Testis (tissue), 3 donors: ENCODE measurements around the gene EFCAB7. TPM values are rescaled to one million over a fixed set of nuclear protein-coding genes. Genes with fewer than 3 reads are reported as not detected.

ENCODE experiments used
- DNase-seq: peaks from one replicate; pipeline ENCODE4 v3.0.0-alpha.2; 2019
- H3K27ac ChIP-seq, 2 donors: fragments of 200-600 bp; sonication (generic); one replicate each; pipeline ENCODE4 v1.5.1; 2019
- H3K27me3 ChIP-seq: fragments of 200-600 bp; sonication (generic); one replicate; pipeline ENCODE4 v1.5.1; 2019
- H3K36me3 ChIP-seq: fragments of 200-600 bp; sonication (generic); one replicate; pipeline ENCODE4 v1.5.1; 2017; ENCODE audit warnings: low read depth; ENCODE audit errors: missing control alignments
- H3K4me1 ChIP-seq: fragments of 200-600 bp; sonication (generic); one replicate; pipeline ENCODE4 v1.5.1; 2019
- H3K4me3 ChIP-seq, 2 donors: fragments of 200-600 bp; sonication (generic); one replicate each; pipeline ENCODE4 v1.5.1; 2017 to 2019
- H3K9me3 ChIP-seq: fragments of 200-600 bp; sonication (generic); one replicate; pipeline ENCODE4 v1.5.1; 2017
- CTCF ChIP-seq, 3 experiments: fragments of 450-650 bp in 2 of 3; fragments of 200-600 bp in 1 of 3; sonication (generic) in 1 of 3; IDR thresholded peaks; one replicate each; pipeline ENCODE4 v1.5.1; 2016 to 2019; ENCODE audit warnings: antibody characterized with exemption in 3 of 3, mild to moderate bottlenecking in 2 of 3, moderate library complexity in 1 of 3
- POLR2A ChIP-seq: fragments of 450-650 bp; IDR thresholded peaks from one replicate; pipeline ENCODE4 v1.6.1; 2017; ENCODE audit warnings: antibody characterized with exemption, mild to moderate bottlenecking, moderate library complexity
- WGBS, 2 donors: methylation state at CpG; one replicate each; pipeline ENCODE4 v1.1.5; 2018; 5-methylcytosine and 5-hydroxymethylcytosine counted together
- intact Hi-C: fragments of 100-400 bp; cut with DNase I; formaldehyde crosslinking; loops from one replicate; pipeline ENCODE4 v1.15.1; 2023; ENCODE audit warnings: low total_unique reads
- polyA plus RNA-seq: library from polyadenylated mRNA; stranded (reverse); fragments of 350-450 nt; fragmentation: Illumina TruSeq; extraction: RNeasy Lipid Tissue Mini Kit (QIAGEN cat#74804); gene quantifications from one replicate; pipeline ENCODE4 v1.2.3, GENCODE V29; 2014; ENCODE audit warnings: low read depth, low replicate concordance; ENCODE audit not compliant: insufficient read depth
- total RNA-seq, 2 donors: library from RNA; depleted of rRNA; stranded (reverse); fragments of >200 nt; gene quantifications; one replicate each; pipeline ENCODE4 v1.2.3, GENCODE V29; 2016

EFCAB7 gene
- total and polyA plus RNA-seq, 3 donors from 2014 or later: 15.2 to 18.2 (median 15.6) TPM

DNA sequence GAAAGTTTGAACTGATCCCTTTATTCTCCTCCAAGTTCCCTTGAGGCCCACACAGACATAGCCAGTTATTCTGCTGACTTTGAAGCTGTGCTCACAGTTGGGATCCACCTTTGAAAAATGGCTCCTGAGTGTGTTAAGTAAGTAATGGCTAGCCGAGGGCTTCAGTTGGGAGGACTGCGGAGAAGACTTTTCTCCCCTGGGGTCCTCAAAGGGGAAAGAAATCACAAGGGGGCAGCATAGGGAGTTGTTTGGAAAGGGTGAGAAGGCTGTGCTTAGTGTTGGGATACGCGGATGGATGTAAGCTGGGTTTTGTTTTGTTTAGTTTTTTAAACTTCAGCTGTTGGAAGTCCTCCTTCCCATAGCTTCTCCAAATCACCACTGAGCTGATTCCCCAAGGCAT lies 78.1 kb downstream of the EFCAB7 start:
- Histone ChIP-seq H3K4me3 (no peak overlapping the region), H3K36me3 (no peaks in the 10 kb centered on the region), H3K27ac (no peak overlapping the region), H3K4me1 (no peaks in the 10 kb centered on the region), H3K27me3 (no peaks in the 10 kb centered on the region), H3K9me3 (no peaks in the 10 kb centered on the region)
- TF ChIP-seq CTCF (IDR thresholded peaks at IDR 0.05): no peak
- TF ChIP-seq POLR2A: no peak
- intact Hi-C loops: no loop called here
- no peak for DNase-seq
- WGBS, 2 donors: 89 to 90% methylated on average over 4 of the region's 4 CpGs

DNA sequence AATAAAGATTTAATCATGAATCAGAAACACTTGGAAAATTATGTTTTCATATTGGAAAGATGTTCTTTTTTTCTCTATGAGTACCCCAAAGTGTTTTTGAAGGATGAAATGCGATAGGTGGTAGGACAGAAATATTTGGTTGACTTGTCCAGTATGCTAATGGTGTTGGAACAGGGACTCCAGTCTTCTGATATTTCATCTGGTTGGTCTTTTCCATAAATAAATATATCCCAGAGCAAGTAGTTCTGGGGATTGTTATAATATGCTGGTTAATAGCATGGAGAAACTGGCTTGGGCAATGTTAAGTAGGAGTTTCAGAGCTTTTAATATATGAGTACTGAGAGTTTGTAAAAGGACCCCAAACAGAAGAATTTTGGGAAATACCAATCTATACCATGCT lies 78.6 kb downstream of the EFCAB7 start:
- Histone ChIP-seq H3K4me1 (no peaks in the 10 kb centered on the region), H3K27me3 (no peaks in the 10 kb centered on the region), H3K27ac (no peak overlapping the region), H3K4me3 (no peak overlapping the region), H3K9me3 (no peaks in the 10 kb centered on the region), H3K36me3 (no peaks in the 10 kb centered on the region)
- no peak for DNase-seq
- intact Hi-C loops: no loop called here
- TF ChIP-seq POLR2A: no peak
- TF ChIP-seq CTCF (IDR thresholded peaks at IDR 0.05): no peak
- WGBS, 2 donors: 96 to 100% methylated on average over 1 of the region's 1 CpG

DNA sequence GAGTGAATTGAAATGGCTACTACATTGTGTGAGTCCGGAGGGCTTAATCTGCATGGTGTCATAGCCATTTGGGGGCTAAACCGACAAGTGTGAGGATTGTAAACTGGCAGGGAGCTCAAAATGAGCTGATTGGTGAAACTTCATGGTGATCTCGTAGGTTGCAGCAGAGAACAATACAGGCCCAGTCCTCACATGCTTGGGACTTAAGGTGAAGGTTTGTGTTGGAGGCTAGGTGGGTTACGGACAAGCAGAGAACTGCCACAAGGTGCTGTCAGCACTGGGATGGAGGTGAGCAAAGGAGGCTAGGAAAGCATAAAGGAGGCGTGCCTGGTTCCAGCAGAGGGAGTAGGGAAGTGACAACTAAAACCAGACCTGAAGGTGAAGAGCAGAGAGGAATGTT lies 79.3 kb downstream of the EFCAB7 start:
- WGBS, 2 donors: 85 to 89% methylated on average over 5 of the region's 5 CpGs
- TF ChIP-seq POLR2A (no peak), CTCF (IDR thresholded peaks at IDR 0.05) (no peak)
- no peak for DNase-seq

DNA sequence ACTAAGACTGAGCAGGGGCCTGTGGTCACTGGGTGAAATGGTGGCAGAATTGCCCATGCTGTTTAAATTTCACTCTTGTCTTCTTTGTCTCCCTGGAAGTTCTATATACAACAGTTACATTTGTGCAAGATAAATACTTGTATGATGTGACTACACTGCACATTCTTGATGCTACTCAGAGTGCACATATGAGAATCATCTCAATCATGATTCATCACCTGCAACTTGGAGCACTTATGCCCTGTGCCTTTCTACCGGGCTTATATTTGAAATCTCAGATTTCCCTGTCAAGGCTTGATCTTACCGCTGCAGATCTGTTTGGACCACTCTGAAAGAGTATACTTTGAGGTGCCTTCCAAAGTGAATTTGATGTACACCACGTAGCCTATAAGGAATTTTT lies 80.5 kb downstream of the EFCAB7 start:
- WGBS, 2 donors: 91 to 96% methylated on average over 3 of the region's 3 CpGs
- intact Hi-C loops: no loop called here

More for the DNA sequence above, 79.3 kb downstream of the EFCAB7 start:
- Histone ChIP-seq H3K27me3 (no peaks in the 10 kb centered on the region), H3K4me3 (no peak overlapping the region), H3K36me3 (no peaks in the 10 kb centered on the region), H3K9me3 (no peaks in the 10 kb centered on the region), H3K4me1 (no peaks in the 10 kb centered on the region), H3K27ac (no peak overlapping the region)
- intact Hi-C loops: no loop called here

More for the DNA sequence above, 80.5 kb downstream of the EFCAB7 start:
- Histone ChIP-seq H3K9me3 (no peaks in the 10 kb centered on the region), H3K4me3 (no peak overlapping the region), H3K27ac (no peak overlapping the region), H3K4me1 (no peaks in the 10 kb centered on the region), H3K27me3 (no peaks in the 10 kb centered on the region), H3K36me3 (no peaks in the 10 kb centered on the region)
- TF ChIP-seq POLR2A (no peak), CTCF (IDR thresholded peaks at IDR 0.05) (no peak)
- no peak for DNase-seq
